ENCODE results near the gene ZBED4. TPM values are rescaled to one million over a fixed set of nuclear protein-coding genes. Genes with fewer than 3 reads are reported as not detected.

ZBED4 gene
- total RNA-seq, 2 donors from 2014 or later, result 9.6 to 17.1 TPM

GRCh38 chr22:49866646-49867045 lies 13.0 kb downstream of the ZBED4 start:
- no peaks in the 10 kb centered on the region for H3K9me3 ChIP-seq
- no peak overlapping the region for H3K4me3 ChIP-seq
- 94% methylated on average over 8 of the region's 8 CpGs for WGBS, 2 donors
- intact Hi-C loops (cut with DNase I), result no loop called here
- H3K4me1 ChIP-seq, result no peaks in the 10 kb centered on the region
- no peaks in the 10 kb centered on the region for H3K36me3 ChIP-seq (replicated peaks in 1 of 2; ENCODE audit: insufficient read depth in 1 of 2, low read depth in 2 of 2)
- DNase-seq (no peak), ATAC-seq (no peak)
- H3K27ac ChIP-seq, result no peak overlapping the region
- H3K27me3 ChIP-seq, result no peaks in the 10 kb centered on the region
- TF ChIP-seq POLR2A (IDR thresholded peaks at IDR 0.05) (no peak), CTCF (IDR thresholded peaks at IDR 0.05) (no peak)

- Histone ChIP-seq H3K4me3 (no peak overlapping the region), H3K36me3 (replicated peaks in 1 of 2; ENCODE audit: insufficient read depth in 1 of 2, low read depth in 2 of 2) (no peaks in the 10 kb centered on the region), H3K27me3 (no peaks in the 10 kb centered on the region), H3K4me1 (no peaks in the 10 kb centered on the region), H3K27ac (no peak overlapping the region), H3K9me3 (no peaks in the 10 kb centered on the region)
- ATAC-seq, result no peak
- DNase-seq, result no peak
- WGBS, 2 donors, result 91 to 98% methylated on average over 18 of the region's 18 CpGs
- intact Hi-C loops (cut with DNase I), result no loop called here
- no peak for TF ChIP-seq CTCF (IDR thresholded peaks at IDR 0.05)
- TF ChIP-seq POLR2A (IDR thresholded peaks at IDR 0.05), result no peak
Measured at GRCh38 chr22:49867303-49868265, 13.9 kb downstream of the ZBED4 start.

- Histone ChIP-seq H3K36me3 (replicated peaks in 1 of 2; ENCODE audit: insufficient read depth in 1 of 2, low read depth in 2 of 2) (no peaks in the 10 kb centered on the region), H3K4me1 (no peaks in the 10 kb centered on the region), H3K9me3 (no peaks in the 10 kb centered on the region), H3K27ac (no peak overlapping the region), H3K27me3 (no peaks in the 10 kb centered on the region), H3K4me3 (no peak overlapping the region)
- intact Hi-C loops (cut with DNase I), result no loop called here
- DNase-seq, result peak in 1 of 4 donors; percentile 7
- TF ChIP-seq POLR2A (IDR thresholded peaks at IDR 0.05) (no peak), CTCF (IDR thresholded peaks at IDR 0.05) (no peak)
- WGBS, 2 donors, result 91 to 94% methylated on average over 16 to 17 of the region's 17 CpGs
- ATAC-seq, result no peak
Measured at GRCh38 chr22:49869086-49869830, 15.6 kb downstream of the ZBED4 start.

GRCh38 chr22:49869845-49870712 lies 16.4 kb downstream of the ZBED4 start:
- 87 to 95% methylated on average over 13 to 14 of the region's 14 CpGs for whole genome bisulfite sequencing, 2 donors
- ATAC-seq (no peak), DNase-seq (no peak)
- no peaks in the 10 kb centered on the region for H3K4me1 ChIP-seq
- intact Hi-C loops (cut with DNase I), result no loop called here
- no peak for TF ChIP-seq CTCF (IDR thresholded peaks at IDR 0.05)
- TF ChIP-seq POLR2A (IDR thresholded peaks at IDR 0.05), result no peak
- H3K9me3 ChIP-seq, result no peaks in the 10 kb centered on the region
- no peaks in the 10 kb centered on the region for H3K36me3 ChIP-seq (replicated peaks in 1 of 2; ENCODE audit: insufficient read depth in 1 of 2, low read depth in 2 of 2)
- no peaks in the 10 kb centered on the region for H3K27me3 ChIP-seq
- H3K27ac ChIP-seq, result no peak overlapping the region
- H3K4me3 ChIP-seq, result no peak overlapping the region

Measured in body of pancreas (tissue), 4 donors.